ENCODE measurements around the gene ERCC1.
"Not testable (repeated sequence)": the region's sequence is repeated elsewhere in the genome, so short reads cannot be mapped to it uniquely, and the experiment has no call there.

ERCC1 gene

DNA sequence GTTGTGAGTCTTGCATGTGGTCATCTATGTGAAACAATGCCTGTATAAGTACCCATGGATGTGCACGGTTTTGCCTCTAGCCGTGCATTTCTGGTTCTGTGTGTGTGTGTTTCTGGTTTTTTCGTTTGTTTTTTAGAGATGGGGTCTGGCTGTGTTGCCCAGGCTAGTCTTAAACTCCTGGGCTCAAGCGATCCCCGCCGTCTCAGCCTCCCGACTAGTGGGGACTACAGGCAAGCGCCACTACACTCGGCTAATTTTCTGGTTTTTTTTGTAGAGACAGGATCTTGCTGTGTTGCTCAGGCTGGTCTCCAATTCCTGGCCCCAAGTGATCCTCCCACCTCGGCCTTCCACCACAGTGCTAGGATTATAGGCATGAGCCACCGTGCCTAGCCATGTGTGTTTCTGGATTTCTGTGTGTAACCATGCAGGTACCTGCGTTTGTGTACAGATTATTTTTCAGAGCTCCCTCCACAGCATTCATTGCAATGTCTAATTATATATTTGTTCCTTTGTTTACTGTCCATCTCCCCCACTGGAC is 28.2 kb upstream of the ERCC1 start:
- DNase-seq = no peak

DNA sequence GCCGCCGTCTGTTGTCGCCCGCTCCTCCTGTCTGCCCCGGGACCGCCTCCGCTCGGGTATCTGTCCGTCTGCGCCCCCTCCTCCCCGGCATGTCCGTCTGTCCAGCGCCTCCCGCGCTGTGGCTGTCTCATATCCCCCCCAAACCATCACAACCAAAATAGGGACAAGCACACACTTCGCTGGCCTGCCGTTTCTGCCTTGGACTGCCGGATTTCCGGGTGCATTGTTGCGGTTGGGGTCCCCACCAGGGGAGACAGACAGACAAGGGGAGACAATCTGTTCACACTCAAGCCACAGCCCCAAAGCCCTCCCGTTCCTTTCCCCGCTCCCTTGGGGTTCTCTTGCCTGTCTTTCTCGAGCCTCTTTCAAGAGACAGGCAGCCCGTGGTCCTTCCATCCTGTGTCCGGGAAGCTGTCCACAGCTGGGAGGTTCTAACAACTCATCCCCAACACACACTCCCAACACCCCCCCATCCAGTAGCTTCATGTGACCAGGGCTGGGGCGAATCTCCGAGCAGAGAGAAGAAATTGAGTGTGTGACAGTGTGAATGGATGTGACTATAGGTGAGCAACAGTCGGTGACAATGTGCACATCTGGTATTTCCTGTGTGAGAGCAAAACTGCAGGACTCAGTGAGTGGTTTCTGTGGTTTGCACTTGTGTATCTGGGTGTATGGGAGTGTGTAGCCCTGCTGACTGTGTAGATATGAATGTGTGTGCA is 27.6 kb upstream of the ERCC1 start:
- DNase-seq = peak; percentile 83 to 87

DNA sequence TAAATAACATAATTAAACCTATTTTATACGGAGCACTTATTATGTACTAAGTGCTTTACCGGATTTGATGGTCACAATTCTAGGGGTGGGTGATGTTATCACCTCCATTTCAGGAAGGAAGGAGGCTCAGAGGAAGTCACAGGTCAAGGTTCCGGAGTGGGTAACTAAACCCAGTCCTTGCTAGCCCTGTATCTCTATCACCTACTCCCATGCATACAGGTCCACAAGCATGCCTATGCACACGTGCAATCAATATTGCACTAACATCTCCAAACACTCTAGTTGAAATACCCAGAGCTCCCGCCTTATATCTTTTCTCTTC is 26.3 kb upstream of the ERCC1 start:
- DNase-seq = peak; percentile 74 to 83

DNA sequence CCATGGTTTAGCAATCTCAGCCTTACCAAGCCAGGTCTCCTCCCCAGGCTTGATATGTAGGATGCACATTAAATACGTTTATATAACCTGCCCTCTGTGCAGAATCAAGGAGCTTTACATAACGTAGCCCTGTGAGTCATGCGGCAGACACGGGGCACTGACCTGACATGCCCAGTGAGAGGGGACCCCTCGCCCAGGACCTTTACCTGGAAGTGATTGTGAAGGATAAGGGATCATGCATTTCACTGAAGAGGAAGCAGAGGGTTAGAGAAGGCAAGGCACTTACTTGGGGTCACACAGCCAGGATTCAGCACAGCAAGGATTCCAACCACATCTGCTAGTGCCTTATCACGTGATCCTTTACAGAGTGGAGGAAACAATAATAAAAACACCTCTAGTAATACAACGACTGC is 25.2 kb upstream of the ERCC1 start:
- DNase-seq = peak; percentile 37 to 39

DNA sequence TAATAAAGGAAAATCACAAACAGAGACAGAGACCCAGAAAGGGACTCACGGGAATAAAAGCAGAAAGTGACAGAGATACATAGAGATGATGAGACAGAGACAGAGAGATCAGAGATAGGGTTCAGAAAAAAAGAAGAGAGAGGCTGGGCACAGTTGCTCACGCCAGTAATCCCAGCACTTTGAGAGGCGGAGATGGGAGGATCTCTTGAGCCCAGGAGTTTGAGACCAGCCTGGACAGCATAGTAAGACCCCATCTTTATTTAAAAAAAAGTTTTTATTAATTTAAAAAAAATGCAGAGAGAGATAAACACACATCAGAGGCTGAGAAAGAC is 24.7 kb upstream of the ERCC1 start:
- no peak for DNase-seq

DNA sequence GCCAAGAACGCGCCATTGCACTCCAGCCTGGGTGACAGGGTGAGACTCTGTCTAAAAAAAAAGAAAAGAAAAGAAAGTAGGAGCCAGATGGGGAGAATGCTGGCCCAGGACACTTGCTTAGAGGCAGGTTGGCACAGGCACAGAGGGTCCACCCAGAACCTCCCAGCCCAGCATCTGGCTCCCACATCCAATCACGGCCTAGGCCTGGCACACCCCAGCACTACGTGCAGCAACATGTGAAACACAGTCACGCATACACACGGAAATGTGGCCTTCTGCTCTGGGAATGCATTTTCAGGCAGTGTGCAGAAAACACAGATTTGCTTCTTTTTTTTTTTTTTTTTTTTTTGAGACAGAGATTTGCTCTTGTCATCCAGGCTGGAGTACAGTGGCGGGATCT is 23.2 kb upstream of the ERCC1 start:
- no peak for DNase-seq

DNA sequence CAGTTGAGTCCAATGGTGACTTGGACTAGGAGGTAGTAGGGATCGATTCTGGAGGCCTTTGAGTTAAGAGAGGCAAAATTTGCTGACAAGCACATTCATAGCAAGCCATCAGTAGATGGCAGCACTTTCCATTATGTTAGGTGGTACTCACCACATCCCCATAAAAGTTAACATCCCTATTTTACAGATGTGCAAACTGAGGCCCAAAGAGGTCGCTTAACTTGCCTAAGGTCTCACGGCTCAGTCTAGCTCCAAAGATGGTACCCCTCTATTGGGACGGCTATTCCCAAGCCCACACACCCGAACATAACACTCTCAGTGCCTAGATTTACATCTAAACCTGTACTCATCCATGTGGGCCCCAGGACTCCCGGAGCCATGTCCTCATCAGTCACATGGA is 22.6 kb upstream of the ERCC1 start:
- peak in 1 of 2 donors; percentile 60 for DNase-seq

DNA sequence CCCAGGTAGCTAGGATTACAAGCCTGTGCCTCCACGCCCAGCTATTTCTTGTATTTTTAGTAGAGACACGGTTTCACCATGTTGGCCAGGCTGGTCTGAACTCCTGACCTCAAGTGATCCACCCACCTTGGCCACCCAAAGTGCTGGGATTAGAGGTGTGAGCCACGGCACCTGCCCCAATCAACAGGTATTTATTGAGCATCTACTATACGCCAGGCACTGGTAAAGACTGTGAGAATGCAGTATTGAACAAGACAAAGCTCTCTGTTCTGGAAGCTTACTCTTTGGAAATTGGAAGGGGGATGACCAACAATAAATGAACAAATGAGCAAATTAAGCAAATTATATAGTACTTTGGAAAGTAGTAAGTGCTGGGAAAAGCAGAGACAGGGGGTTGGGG is 21.4 kb upstream of the ERCC1 start:
- no peak for DNase-seq

DNA sequence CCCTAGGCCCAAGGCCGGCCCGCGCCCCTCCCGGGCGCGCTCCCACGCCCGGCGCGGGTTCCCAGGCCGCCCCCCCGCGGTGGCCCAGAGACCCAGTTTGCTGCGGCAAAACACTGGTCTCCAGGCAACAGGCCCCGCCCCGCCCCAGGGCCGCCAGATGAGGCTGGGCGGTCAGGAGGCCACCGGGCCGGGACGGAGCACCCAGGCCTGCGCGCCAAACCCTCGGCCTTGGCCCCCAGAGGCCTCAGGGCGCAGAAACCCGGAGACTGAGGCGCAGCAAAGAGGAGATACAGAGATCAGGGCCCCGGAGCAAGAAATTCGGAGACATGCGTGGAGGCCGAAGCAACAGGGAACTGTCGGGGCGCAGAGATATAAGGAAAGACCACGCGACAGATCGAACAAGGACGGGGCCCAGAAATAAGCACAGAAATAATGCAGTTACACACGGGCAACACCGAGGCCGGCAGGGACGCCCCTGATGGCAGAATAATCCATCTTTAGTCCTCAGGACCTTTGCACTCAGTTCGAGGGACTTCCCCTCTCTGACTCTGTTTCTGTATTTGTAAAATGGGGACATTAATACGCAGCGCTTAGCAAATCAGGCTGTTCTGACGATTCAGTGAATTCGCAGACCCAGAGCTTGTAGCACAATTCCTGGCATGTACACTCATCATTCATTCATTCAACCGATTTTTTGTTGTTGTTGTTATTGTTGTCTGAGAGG is 20.8 kb upstream of the ERCC1 start:
- DNase-seq = peak; percentile 92 to 94

DNA sequence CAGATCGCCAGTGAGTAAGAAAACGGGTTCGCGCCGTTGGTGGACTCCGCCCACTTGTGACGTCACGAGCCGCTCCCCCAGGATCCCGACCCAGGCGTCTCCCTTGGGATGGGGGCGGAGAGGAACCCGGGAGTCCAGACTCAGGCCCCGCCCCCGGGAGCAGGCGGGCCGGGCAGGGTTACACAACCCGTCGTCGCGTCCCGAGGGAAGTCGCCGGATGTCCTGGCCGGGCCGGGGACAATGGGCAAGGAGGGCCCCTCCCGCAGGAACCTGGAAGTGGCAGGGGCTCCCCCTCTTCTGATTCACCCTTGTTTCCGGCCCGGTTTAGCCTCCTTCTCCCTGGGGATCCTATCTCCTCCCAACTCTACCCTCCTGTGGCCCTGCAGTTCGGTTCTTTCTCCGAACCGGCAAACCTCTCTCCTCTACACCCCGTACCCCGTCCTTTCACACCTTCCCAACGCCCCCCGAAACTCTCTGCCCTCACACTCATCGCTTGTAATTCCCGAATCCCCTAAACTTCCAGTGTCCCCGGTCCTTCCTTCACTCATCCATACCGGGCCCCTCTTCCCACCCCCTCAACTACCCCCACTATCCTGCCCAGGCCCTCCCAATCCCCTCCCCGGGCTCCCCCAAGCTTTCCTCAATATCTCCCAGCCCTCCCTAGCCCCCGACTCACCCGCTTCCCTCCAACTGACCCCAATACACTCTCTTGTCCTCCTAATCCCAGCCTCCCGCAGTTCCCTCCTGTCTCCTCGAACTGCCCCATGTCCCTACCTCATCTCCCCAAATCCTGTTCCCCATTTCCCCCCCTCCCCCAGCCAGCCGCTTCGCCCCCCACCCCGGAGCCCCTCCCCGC is 20.0 kb upstream of the ERCC1 start:
- peak; percentile 70 to 84 for DNase-seq

DNA sequence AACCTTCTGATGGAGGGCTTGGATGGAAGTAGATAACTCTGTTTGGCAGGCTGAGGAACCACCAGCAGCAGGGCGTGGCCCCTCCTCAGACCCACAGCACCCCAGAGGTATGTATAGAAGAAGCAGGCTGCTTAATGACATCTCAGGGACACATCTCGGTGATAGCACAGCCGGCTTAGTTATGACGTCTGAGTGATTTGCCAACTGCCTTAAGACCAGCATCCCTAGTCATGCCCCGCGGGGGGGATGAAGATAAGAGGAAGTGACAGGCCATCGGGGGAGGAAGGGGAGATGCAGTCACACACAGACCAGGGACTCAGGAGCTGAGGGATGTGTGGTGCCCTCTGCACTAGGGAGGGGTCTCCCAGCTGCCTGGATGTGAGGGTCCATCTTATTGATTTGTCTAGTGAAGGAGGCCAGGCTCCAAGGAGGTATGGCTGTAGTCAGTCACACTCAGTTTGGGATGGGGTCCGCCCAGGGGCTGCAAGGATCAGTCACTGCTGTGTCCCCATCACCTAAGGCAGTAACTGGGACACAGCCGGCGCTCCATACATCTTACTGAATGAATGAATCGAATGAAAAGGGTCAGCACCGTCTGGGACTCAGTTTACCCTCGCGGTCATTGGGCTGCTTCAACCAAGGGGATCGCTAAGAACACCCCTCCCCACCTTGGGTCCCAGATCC is 19.2 kb upstream of the ERCC1 start:
- peak; percentile 69 to 91 for DNase-seq

DNA sequence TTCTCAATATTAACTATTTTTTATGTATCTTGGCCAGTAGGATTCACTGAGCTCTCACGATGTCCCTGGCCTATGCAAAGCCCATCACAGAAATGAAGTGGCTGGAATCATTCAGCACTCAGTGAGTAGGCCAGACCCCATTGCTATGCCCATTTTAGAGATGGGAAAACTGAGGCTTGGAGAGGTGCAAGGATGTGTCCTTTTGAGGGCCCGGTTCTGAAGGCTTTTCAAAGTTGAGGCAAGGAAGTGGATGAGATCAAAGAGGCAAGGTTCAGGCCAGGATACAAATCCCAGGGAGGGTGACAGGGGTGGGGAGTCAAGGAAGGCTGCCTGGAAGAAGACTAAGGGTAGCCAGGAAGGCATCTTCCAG is 18.7 kb upstream of the ERCC1 start:
- no peak for DNase-seq

DNA sequence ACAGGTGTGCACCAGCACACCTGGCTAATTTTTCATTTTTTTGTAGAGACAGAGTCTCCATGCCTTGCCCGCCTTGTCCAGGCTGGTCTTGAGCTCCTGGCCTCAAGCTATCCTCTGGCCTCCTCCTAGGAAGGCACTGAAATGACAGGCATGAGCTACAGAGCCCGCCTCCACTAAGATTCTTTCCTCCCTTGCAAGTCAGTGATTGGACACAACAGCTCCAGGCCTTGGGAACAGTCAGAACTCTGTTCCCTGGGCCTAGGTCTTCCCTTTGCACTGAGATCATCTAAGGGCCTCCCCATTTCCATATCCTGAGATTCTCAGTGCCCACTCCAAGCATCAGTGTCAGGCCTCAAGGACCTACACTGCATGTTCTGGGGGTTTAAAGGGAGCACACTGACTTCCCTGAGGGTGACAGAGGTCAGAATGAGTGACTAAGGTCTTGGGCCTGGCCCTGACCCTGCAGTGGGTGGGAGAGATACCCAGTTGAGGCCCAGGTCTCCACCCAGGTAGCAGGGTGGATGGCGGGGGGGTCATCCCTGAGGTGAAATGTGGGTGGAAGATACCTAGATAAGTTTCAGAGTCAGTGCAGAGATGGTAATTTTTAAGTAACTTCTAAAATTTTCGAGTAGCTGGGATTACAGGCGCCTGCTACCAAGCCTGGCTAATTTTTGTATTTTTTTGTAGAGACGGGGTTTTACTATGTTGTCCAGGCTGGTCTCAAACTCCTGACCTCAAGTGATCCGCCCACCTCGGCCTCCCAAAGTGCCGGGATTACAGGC is 17.3 kb upstream of the ERCC1 start:
- no peak for DNase-seq

DNA sequence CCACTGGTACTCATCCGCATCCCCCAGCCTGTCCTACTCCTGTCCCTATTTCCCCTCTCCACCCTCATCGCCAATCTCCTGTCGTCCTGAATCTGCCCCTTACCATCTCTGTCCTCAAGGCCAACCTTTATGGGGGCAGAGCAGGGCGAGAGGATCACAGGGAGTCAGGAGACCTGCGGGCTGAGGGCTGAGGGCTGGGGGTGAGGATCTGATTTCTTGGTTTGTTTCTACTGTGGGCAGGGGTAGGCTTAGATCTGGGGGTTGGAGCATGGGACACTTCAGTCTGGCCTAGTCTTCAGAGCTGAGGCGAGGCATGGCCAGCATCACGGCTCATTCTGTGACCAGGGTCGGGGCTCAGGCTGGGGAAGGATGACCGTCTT is 16.5 kb upstream of the ERCC1 start:
- no peak for DNase-seq

DNA sequence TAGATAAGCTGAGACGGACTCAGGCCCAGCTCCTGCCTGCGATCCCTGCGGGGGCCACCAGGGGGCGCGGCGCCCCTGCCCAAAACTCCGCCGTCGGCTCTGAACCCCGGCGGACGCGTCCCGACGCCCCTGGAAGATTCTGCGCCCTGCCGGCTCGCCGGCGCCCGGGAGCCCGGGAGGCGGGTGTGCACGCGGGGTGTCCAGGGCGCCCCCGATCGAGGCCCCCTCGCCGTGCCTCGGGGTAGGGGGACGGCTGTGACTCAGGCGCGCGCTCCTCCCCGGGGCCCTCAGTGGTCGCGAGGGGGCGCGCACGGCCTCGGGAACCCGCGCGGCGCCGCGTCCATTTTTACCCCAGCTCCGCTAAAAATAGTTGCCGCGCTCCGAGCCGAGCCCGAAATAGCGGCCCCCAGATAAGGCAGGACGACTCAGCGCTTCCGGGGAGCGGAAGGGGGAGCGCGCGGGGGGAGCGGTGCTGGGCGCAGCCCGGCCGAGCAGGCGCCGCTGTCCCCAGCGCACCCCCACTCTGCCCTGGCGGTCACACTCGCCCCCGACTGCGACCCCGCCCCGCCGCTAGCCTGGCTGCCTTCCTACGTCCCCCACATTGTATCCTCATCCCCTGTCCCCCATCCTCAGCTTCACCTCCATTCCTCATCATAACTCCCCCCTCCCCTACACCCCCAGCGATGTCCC is 16.0 kb upstream of the ERCC1 start:
- DNase-seq = peak; percentile 89 to 90

DNA sequence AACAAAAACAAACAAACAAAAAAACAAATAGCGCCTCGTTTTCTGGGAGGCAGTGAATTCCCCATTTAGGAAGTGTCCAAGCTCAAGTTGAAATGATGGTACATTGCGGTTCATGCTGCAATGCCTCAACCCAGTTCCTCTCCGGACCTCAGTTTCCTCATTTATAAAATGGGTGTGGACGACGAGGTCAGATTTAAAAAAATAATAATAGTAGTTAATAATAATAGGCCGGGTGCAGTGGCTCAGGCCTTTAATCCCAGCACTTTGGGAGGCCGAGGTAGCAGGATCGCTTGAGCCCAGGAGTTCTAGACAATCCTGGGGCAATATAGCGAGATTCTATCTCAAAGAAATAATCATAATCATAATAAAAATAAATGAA is 15.5 kb upstream of the ERCC1 start:
- no peak for DNase-seq

DNA sequence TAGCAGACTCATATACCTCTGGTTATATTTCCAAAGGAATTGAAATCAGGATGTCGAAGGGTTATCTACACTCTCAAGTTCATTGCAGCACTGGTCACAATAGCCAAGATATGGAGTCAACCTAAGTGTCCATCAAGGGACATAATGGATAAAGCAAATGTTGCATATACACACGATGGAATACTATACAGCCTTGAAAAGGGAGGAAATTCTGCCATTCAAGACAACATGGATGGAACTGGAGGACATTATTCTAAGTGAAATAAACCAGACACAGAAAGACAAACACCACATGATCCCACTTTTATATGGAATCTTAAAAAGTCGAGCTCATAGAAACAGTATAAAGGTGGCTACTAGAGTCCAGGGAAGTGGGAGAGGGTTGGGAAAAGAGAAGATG is 13.6 kb upstream of the ERCC1 start:
- no peak for DNase-seq

DNA sequence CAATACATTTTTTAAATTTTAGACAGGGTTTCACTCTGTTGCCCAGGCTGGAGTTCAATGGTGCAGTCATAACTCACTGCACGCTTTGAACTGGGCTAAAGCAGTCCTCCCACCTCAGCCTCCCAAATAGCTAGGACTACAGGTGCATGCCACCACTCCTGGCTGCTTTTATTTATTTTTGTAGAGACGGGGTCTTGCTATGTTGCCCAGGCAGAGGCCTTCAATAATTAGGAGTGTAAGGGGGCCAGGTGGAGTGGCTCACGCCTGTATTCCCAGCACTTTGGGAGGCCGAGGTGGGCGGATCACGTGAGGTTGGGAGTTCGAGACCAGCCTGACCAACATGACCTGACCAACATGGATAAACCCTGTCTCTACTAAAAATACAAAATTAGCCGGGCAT is 8.8 kb upstream of the ERCC1 start:
- not testable (repeated sequence) for DNase-seq

DNA sequence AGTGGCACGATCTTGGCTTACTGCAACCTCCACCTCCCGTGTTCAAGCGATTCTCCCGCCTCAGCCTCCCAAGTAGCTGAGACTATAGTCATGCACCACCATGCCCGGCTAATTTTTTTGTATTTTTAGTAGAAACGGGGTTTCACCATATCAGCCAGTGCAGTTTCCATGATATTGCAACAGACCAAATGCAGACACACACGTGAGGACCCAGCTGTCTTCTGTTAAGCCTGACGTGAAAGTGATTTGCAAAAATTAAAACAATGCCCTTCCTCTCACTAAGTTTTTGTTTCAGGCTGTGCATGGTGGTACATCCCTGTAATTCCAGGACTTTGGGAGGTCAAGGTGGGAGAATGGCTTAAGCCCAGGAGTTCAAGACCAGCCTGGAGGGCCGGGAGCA is 7.3 kb upstream of the ERCC1 start:
- DNase-seq = not testable (repeated sequence)

DNA sequence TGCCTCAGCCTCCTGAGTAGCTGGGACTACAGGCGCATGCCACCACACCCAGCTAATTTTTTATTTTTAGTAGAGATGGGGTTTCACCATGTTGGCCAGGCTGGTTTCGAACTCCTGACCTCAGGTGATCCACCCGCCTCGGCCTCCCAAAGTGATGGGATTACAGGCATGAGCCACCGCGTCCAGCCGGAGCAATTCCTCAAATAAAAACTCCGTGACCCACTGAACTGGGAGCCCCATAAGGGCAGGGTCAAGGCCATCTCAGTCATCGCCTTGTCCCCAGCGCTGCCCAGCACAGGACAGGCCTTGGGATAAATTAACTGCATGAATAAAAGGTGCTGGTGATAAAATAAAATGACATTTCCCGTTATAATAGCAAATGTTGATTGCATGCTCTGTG is 6.2 kb upstream of the ERCC1 start:
- not testable (repeated sequence) for DNase-seq

DNA sequence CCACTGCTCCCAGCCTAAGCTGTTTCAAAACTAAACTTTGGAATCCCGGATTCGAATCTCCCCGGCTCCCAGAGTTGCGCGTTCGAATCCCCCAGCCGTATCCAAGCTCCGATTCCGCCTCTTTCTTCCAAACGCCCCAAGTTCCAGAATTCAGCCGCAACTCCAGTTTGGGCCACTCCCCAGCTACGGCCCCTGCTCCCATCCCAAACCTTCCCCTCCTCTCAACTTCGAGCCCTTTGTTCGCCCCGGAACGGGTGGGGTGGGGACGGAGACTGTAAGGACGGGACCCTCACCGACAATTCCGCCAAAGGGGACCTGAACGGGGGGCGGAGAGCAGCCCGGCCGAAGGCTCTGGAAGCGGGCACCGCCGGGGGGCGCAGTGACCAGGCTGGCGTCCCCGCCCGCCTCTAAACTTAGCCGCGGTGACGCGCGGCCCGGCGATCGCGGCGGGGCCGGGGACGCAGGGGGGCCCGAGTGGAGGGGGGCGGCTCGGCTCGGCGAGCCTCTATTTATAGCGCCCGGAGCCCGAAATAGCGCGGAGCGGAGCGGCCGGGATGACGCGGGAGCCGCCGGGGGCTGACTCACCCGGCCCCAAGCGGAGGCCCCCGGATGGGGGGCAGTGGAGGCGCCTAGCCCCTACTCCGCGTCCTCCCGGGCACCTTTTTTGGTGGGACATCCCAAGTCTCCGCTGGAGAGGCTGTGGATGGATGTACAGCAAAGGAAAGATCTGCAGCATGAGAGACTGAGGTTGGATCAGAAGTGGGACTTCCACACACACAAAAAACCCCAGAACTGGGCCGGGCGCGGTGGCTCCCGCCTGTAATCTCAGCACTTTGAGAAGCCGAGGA is 4.9 kb upstream of the ERCC1 start:
- DNase-seq = peak in 1 of 2 donors; percentile 43

Data from CD4-positive, alpha-beta T cell treated with Interleukin-4 for 1 hour (primary cell).